Skin of body (tissue), 2 donors: ENCODE data around the gene OTUB2. TPM values are rescaled to one million over a fixed set of nuclear protein-coding genes. Genes with fewer than 3 reads are reported as not detected.

ENCODE experiments used
- DNase-seq: peaks from one replicate; lab custom pipeline; 2025; lab: John Stamatoyannopoulos, UW
- total RNA-seq: library from RNA; depleted of rRNA; stranded (reverse); fragments of >200 nt; gene quantifications from one replicate; pipeline ENCODE4 v1.2.3, GENCODE V29; 2014

OTUB2 gene
- total RNA-seq, 1 donor from 2014 or later, result 2.9 TPM

DNA sequence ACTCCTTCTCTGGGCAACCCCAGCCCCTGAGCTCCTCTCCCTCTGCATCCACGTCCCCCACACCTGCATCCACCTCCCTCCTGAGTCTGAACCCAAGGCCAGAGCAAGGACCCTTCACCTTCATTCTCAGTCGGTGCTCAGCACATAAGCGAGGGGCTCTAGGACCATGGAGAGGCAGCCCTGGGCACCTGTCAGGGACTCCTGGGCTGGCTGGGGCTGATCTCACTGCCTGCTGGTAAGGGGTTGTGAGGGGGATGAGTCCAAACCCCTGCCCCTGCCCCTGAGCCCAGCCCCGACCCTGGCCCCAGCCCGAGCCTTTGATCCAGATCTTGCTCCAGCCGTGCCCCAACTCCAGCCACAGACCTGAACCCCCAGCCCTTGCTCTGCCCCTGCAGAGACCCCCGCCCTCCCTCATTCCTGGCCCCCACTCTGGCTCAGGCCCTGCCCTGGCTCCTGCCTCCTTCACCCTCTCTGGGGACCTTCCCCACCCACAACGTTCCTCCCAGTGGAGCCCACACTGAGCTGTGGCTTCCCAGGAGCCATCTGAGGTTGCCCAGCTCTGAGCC, 29.9 kb upstream of the OTUB2 start:
- DNase-seq, result no peak

DNA sequence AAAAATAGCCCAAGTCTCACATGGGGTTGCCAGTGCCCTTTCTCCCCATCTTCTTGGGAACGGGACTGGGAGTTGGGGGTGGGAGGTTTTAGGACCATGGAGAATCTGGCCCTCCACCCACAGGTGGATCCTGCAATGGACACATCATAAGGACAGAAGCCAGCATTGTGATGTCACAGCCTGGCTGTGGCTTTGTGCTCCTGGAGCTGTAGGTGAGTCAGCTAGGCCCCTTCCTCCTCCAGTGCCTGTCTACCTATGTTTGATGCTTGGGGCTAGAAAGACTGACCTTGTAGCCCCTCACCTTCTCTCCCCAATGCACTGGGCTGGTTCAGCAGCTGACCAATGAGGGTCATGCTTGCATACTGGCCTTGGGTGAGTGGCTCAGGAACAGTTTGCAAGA, 29.1 kb upstream of the OTUB2 start, which contains the start of gene CCDC197:
CCDC197 (plus strand) TSS at position 220 of the 400 bp plus-strand sequence. CDS start 831 bp downstream, outside the sequence.
- no peak for DNase-seq

DNA sequence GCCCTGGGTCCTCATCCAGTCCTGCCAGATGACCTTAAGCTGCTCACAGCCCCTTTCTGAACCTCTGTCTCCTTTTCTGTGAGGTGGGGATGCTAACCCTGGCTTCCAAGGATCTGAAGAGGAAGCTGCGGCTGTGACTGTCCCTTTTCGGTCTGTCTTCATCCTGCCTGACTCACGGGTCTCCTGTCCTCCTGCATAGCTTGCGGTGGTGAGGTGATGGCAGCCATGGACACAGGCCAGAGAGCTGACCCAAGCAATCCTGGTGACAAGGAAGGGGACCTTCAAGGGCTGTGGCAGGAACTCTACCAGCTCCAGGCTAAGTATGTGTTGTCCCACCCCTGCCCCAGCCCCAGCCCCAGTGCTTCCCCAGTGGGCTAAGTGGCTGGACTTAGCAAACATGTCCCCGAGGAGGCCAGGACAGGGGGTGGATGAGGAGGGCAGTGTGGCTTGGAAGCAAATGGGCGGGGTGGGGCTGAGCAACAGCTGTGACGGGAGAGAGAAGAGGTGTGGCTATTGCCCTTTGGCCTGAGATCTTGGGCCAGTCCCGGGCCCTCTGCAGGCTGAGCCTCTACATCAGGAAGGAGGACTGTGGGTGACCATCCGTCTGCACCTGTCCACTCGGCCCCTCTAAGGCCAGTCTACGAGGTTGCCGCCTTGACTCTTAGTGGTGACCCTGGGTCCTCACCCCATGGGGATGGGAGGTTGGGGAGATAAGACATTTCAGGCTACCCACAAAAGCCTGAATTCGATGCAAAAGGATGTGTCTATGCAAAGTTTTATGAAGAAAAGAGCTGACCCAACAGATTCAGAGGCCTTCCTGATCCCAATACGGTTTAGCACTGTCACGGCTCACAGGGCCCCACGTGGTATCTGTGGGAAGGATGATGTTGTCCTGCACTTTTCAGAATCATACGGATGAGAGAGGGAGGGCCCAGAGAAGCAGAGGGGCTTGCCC, 27.9 kb upstream of the OTUB2 start:
- no peak for DNase-seq

DNA sequence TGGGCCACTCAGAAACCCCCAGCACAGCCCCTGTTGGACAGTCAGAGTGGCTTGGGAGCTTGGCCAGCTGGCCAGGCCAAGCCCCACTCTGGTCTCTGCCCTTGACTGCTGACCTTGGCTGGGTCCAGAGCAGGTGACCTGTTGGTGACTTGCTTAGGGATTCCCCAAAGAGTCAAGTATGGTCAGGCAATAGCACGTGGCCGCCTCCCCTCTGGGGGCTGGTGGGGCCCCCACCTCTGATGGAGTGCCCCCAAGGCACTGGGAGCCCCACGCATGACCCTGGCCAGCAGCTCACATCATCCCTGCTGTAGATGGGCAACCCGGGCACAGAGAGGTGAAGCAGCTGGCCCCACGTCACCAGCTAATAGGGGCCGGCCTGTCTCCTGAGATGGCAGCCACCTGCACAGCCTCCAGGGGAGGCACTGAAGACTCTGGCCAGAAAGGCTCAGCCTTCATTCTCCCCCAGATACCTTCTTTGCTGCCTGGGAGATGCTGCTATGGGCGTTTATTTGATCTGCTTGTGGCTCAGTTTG, 27.2 kb upstream of the OTUB2 start:
- DNase-seq, result no peak

DNA sequence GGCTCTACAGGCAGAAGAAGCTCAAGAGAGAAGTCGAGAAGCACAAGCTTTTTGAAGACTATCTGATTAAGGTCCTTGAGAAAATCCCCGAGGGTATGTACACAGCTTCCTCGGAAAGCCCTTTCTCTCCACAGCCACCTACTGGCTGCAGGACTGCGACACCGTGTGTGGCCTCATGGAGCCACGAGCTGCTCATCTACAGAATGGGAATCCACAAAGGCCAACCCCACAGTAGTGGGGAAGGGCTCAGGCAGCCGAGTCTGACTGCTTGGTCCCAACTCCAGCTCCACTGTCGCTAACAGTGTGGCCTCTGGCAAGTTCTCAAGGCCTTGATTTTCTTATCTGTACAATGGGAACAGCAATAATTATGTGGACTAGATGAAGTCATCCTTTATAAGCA, 26.6 kb upstream of the OTUB2 start:
- DNase-seq, result no peak

DNA sequence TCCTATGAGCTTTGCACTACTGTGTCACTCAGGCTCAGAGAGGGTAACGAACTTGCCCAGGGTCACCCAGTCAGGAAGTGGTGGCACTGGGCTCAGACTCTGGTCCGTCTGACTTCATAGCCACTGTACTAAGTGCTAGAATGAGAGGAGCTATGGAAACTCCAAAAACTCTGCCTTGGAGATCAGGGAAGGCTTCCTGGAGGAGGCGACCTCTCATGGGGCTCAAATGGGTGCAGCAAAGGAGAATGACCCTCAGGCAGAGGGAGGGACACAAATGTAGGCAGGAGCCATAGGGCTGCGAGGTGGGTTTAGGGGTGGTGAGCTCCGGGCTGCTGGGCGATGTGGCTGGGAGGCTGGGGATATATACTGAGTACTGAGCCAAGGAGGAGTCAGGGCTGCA, 25.9 kb upstream of the OTUB2 start:
- DNase-seq, result no peak

DNA sequence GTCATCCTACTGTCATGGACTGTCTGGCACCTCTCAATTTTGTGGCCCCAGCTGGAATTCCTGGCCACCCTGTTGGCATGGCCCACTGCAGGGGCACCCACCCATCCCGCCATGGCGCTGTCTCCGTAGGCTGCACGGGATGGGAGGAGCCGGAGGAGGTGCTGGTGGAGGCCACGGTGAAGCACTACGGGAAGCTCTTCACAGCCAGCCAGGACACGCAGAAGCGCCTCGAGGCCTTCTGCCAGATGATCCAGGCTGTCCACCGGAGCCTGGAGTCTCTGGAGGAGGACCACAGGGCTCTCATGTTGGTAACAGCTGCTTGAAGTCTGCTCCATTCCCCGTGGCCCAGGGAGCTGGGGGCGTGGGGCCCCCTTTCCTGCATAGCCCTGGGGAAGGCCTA, 25.1 kb upstream of the OTUB2 start:
- DNase-seq, result no peak

DNA sequence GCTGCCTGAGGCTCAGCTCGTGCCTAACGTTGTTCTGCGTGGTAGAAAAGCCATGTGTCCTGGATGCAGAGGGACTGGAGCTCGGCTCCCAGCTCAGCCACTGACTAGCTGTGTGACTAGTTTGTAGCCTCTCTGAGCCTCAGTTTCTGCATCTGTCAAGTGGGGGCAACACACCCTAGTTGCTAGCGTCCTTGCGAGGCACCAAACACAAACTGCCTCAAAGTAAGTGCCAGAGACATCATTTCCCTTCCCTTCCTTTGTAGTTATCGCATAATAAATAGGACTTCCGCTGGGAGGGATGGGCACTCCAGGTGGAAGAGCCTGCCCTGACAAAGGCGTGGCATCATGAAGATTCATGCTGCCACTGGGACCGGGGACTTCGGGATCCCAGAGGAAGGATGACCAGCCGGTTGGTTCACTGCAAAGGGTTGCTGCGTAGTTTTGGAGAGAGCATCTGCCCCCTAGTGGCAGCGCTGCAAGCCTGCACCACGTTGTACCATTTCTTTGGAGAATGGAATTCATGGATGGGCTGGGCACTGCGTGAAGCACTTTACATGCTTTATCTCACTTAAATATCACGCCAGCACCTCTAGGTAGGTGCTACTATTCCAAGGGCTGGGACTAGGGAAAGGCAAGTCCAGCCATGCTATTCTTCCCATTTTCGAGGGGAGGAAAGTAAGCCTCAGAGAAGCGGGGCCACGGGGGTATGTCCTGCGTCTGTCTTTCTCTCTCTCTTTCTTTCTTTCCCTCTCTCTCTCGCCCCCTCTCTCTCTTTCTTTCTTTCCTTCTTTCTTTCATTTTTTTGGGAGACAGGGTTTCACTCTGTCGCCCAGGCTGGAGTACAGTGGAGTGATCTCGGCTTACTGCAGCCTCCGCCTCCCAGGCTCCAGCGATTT, 24.4 kb upstream of the OTUB2 start:
- DNase-seq, result no peak

DNA sequence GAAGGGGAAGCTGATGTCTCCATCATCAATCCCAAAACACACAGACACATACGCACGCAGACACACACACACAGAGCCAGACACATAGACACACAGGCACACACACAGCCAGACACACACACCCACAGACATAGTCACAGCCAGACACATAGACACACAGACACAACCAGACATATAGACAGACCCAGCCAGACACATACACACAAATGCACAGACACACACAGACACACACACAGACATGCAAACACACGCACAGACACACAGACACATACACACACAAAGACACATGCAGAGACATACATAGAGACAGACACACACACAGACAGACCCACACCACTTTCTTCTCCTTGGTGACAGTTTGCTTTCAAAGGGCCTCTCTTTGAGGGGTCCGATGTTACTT, 22.7 kb upstream of the OTUB2 start:
- DNase-seq, result no peak

DNA sequence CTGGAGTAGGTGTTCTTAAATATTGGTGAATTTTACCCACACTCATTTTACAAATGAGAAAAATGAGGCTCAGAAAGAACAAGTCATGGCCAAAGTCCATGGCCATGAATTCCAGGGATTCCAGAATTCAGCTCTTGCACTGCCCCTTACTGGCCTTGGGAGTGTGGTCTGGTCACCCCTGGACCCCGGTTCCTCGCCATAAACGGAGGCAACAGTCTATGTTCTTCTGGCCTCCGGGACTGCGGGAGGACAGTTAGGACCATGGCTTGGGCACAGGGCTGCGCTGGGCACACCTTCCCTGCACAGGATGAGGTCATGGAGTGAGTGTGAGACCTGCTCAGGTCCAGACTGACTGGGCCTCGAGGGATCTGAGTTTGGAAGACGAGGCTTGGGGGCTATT, 22.1 kb upstream of the OTUB2 start:
- DNase-seq, result no peak

DNA sequence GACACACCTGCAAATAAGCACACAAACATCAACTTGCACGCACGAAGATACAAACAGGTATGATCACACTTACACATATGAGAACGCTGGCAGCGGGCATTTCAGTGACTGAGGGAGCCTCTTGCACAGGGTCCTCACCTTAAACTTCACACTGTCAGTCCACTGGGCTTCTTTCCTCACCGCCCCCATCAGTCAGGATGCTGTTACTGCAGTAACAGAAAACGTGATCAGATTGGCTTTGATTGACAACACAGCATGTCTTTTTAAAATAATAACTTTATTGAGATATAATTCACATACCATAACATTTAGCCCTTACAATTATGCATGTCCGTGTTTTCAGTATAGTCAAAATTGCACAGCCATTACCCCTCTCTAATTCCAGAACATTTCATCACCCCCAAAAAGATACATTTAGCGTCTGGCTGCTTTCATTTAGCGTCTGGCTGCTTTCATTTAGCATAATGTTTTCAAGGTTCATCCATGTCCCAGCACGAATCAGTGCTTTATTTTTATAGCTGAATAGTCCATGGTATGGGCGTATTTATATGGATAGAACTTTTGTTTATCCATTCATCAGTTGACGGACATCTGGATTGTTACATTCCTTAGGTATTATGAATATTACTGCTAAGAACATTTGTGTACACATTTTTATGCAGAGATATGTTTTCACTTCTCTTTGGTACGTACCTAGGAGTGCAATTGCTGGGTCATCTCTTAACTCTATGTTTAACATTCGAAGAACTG, 20.6 kb upstream of the OTUB2 start:
- no peak for DNase-seq

DNA sequence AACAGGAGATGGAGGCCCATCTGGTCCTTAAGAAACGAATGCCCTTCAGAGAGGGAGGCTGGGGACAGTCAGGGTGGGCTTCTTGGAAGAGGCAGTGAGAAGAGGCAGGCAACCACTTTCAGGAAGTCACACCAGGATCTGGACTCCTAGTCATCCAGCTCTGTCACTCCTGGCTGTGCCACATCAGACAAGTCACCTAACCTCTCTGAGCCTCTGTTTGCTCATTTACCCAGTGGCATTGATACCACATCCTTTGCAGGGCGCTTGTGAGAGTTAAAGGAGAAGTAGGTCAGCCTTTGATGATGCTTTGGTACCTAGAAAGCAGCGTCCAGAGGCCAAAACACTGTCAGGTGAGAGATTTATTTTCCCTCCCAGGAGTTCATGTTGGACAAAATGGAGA, 17.9 kb upstream of the OTUB2 start:
- DNase-seq, result no peak

DNA sequence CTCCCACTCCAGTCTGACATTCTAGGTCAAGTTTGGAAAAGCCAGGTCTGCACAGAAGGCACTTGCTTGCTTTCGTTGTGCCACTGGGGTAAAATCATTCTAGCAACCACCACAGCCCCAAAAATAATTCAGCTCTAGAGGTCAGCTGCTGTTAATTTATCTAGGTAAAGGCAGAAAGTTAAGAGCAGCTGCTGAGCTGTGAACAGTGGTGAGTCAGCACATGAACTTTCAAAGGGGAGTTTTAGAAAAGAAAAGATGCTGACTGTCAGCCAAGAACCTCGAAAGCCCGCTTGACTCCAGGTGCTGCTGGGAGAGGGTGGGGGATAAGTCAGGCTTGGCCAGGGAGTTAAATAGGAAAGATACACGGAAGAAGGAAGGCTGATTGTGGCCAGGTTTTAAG, 16.4 kb upstream of the OTUB2 start:
- DNase-seq, result no peak

DNA sequence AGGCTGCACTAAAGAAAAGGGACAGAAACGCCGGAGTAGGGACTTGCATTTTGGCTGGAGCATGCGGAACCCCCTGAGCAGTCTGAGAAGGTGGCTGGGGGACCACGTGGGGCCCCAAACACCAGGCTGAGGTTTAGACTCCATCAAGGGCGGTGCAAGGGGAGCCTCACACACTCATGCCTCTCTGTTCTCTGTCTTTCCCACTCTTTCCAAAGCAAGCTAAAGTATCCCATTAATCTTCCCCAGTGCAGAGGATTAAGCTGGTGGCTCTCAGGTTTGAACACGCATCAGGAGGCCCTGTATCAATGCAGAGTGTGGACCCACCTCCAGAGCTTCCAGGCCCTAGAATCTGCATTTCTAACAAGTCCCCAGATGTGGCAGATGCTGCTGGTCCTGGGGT, 15.5 kb upstream of the OTUB2 start:
- DNase-seq, result no peak

DNA sequence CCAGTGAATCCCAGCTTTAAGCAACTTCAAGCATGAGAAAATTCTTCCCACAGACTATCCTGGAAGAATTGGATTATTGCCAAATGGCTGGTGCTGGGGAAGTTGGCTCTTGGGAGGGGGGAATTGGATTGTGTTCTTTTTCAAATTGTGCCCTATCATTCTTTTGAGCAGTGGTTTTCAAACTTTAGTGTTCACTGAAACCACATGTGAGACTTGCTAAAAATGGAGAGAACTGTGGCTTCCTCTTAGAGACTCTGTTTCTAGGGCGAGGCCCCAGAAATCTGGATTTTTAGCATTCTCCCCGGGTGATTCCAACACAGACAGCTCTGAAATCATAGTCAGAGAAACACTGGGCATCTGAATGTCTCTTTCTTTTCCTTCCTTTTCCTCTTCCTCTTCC, 14.3 kb upstream of the OTUB2 start:
- DNase-seq, result peak; percentile 5

DNA sequence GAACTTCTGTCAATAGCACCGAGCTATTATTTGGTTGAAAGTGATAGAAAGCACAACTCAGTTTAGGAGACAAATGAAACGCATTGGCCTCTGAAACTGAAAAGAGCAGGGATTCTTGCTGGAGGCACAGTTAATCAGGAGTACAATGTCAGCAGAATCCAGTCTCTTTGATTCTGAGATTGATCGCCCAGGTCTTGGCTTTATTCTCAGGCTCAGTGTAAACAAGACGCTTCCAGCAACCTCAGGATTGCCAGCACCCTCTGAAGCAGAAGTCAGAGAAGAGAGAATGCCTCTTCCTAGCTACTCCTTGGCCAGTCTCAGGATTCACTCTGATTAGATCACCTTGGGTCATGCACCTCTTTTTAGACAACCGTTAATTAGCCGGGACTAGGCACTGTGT, 11.8 kb upstream of the OTUB2 start:
- no peak for DNase-seq

DNA sequence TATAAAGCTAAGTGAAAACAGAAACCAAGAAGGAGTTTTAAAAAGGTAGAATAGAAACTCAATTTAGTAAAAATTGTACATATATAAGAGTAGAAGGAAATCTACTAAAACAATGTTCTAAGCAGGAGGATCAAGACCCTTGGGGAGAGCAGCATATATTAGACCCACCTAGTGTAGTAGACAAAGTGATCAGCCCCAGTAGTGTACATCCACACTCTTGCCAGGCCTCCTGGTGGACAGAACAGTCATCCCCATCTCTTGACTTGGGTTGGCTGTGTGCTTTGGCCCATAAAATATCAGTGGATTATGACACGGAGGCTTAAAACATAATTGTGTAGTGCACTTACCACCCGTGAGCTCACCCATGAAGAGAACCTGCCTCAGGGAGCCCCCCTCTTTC, 10.9 kb upstream of the OTUB2 start:
- DNase-seq, result no peak

DNA sequence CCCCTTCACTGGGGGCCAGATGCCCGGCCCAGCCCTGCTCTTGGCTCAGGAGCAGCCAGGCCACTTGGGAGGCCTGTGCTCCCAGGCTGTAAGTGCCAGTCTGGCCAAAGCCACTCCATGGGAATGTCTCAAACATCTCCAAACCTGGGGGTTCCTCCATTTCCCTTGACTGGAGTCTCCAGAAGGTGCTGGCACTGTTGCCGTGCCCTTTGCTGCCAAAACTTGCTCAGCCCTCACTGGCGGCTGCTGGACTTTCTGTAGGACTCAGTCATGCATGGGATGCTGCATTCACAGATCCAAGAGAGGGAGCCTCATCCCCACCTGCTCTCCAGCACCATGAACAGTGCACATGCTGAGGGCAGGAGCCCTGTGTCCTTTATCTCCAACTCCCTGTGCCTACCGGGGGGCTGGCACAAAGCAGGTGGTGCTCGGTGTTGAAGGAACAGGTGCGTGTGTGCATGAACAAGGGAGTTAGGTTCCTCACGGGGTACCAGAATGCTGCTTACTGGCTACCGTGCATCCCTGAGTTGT, 9.6 kb upstream of the OTUB2 start:
- no peak for DNase-seq

DNA sequence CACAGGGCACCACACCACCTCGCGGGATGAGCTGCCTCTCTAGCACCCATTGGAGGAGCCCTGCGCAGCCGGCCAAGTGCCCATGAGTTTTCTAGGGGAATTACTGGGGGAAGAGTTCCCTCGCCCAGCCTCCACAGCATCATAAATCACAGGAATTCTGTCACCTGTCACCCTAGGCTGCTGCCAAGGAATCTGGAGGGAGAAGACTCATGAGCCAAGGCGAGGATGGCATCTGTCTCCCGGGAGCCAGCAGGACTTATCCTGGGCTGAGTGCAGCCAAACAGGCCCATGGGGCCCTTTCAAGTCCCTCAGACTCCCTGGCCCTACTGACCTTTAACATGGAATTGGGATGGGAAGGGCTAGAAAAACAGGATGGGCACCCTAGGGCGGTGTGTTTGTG, 7.8 kb upstream of the OTUB2 start:
- no peak for DNase-seq

DNA sequence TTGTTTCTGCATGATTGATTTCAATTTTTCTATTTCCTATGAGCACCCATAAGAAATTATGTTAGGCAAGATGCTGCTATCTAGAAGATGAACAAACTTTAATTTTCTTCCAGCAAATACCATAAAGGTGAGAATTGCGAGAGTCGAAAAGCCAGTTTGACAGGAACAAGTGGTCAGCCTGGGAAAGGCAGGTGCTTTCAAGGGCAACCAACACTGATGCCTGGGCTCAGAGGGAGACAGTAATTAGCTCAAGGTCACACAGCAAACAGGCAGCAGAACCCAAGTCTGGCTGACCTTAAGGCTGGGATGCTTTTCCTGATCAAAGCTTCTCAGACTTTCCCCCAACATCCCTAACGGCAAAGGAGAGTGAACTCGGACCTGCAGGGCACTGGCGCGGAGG, 6.8 kb upstream of the OTUB2 start:
- DNase-seq, result no peak

DNA sequence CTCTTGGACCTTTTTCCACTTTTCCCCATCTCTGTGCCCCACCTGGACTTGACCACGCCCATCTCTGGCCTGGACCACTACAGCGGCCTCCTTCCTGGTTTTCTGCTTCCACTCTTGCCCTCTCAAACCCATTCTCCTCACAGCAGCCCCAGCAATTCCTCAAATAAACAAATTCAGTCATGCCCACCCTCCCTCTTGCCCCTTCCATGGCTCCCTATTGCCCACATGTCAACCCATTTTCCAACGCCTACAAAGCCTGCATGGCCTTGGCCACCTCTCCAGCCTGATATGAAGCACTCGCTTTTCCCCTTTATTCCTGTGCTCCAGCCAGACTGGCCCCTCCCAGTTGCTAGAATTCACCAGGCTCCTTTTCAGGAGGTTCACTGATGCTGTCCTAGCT, 5.9 kb upstream of the OTUB2 start:
- no peak for DNase-seq
